ENCODE measurements around the gene TET1. TPM values are rescaled to one million over a fixed set of nuclear protein-coding genes. Genes with fewer than 3 reads are reported as not detected.

The TET1 gene
- polyA plus RNA-seq, 3 donors, result 0.01 to 0.08 (median 0.06) TPM

- Mint-ChIP-seq H3K36me3 (peaks cover 5% of the 10 kb centered on the region in 2 donors), H3K4me1 (peaks cover 26% of the 10 kb centered on the region), H3K9me3 (peaks cover 0 to 12% (median 4%) of the 10 kb centered on the region in 7 donors), H3K27me3 (ENCODE audit: low read depth in 3 of 3) (peaks cover 79 to 93% (median 89%) of the 10 kb centered on the region in 3 donors), H3K27ac (no peak overlapping the region), H3K4me3 (peak overlapping the region in 1 of 2 donors; percentile 61)
- peaks cover 70 to 90% of the 10 kb centered on the region in 2 donors for H3K27me3 ChIP-seq (ENCODE audit: control insufficient read depth in 2 of 2, insufficient read depth in 2 of 2, low read length in 2 of 2)
- intact Hi-C loops (cut with micrococcal nuclease), result no loop called here
- no peak for TF ChIP-seq CTCF (IDR thresholded peaks at IDR 0.05)
- no peaks in the 10 kb centered on the region for H3K36me3 ChIP-seq (replicated peaks in 1 of 2; ENCODE audit: control insufficient read depth in 1 of 2, insufficient read depth in 2 of 2, low read length in 2 of 2)
- DNase-seq, result no peak
- H2AFZ ChIP-seq (ENCODE audit: insufficient read depth, low read depth, low read length, poor library complexity, severe bottlenecking), result no peak overlapping the region
- no CpG with 5 or more reads among the region's 4 CpGs for WGBS (ENCODE audit: insufficient coverage)
- H3K27ac ChIP-seq (ENCODE audit: low read depth in 1 of 2, low read length in 2 of 2), result no peak overlapping the region
- peaks cover 14 to 18% of the 10 kb centered on the region in 2 donors for H3K4me1 ChIP-seq (ENCODE audit: control insufficient read depth in 1 of 2, insufficient read depth in 2 of 2, low read length in 2 of 2)
- no peak overlapping the region for H3K9ac ChIP-seq (ENCODE audit: insufficient read depth, low read length, poor library complexity, severe bottlenecking)
- no peak overlapping the region for H3K4me2 ChIP-seq (replicated peaks; ENCODE audit: extremely low read depth, low read length, poor library complexity, severe bottlenecking)
- no peak overlapping the region for H3K4me3 ChIP-seq (replicated peaks in 1 of 3; ENCODE audit: low read depth in 2 of 3, low read length in 3 of 3)
- H3K9me3 ChIP-seq (replicated peaks in 1 of 2; ENCODE audit: control insufficient read depth in 1 of 2, insufficient read depth in 1 of 2, low read length in 2 of 2), result peaks cover 0 to 5% of the 10 kb centered on the region in 2 donors
- H4K20me1 ChIP-seq (ENCODE audit: insufficient read depth, low read length), result no peaks in the 10 kb centered on the region
- H3K79me2 ChIP-seq (ENCODE audit: insufficient read depth, low read length), result no peaks in the 10 kb centered on the region
Observed at GRCh38 chr10:68564712-68565111, 4.6 kb downstream of the TET1 start.

GRCh38 chr10:68565658-68566057 lies 5.5 kb downstream of the TET1 start:
- Mint-ChIP-seq H3K27me3 (ENCODE audit: low read depth in 3 of 3) (peaks cover 76 to 91% (median 81%) of the 10 kb centered on the region in 3 donors), H3K36me3 (peaks cover 4 to 5% of the 10 kb centered on the region in 2 donors), H3K4me1 (peaks cover 21% of the 10 kb centered on the region), H3K4me3 (no peak overlapping the region), H3K27ac (no peak overlapping the region), H3K9me3 (peaks cover 0 to 9% (median 4%) of the 10 kb centered on the region in 7 donors)
- Histone ChIP-seq H3K9ac (ENCODE audit: insufficient read depth, low read length, poor library complexity, severe bottlenecking) (no peak overlapping the region), H4K20me1 (ENCODE audit: insufficient read depth, low read length) (no peaks in the 10 kb centered on the region), H3K4me2 (replicated peaks; ENCODE audit: extremely low read depth, low read length, poor library complexity, severe bottlenecking) (no peak overlapping the region), H3K9me3 (replicated peaks in 1 of 2; ENCODE audit: control insufficient read depth in 1 of 2, insufficient read depth in 1 of 2, low read length in 2 of 2) (peaks cover 0 to 5% of the 10 kb centered on the region in 2 donors), H3K27ac (ENCODE audit: low read depth in 1 of 2, low read length in 2 of 2) (no peak overlapping the region), H3K27me3 (ENCODE audit: control insufficient read depth in 2 of 2, insufficient read depth in 2 of 2, low read length in 2 of 2) (peaks cover 61 to 81% of the 10 kb centered on the region in 2 donors), H3K79me2 (ENCODE audit: insufficient read depth, low read length) (no peaks in the 10 kb centered on the region), H2AFZ (ENCODE audit: insufficient read depth, low read depth, low read length, poor library complexity, severe bottlenecking) (no peak overlapping the region), H3K4me1 (ENCODE audit: control insufficient read depth in 1 of 2, insufficient read depth in 2 of 2, low read length in 2 of 2) (peaks cover 8 to 9% of the 10 kb centered on the region in 2 donors), H3K4me3 (replicated peaks in 1 of 3; ENCODE audit: low read depth in 2 of 3, low read length in 3 of 3) (no peak overlapping the region), H3K36me3 (replicated peaks in 1 of 2; ENCODE audit: control insufficient read depth in 1 of 2, insufficient read depth in 2 of 2, low read length in 2 of 2) (no peaks in the 10 kb centered on the region)
- DNase-seq, result no peak
- TF ChIP-seq CTCF (IDR thresholded peaks at IDR 0.05), result no peak
- 100% methylated on average over 1 of the region's 3 CpGs for whole genome bisulfite sequencing (ENCODE audit: insufficient coverage)
- intact Hi-C loops (cut with micrococcal nuclease), result no loop called here

All from CD14-positive monocyte (primary cell).